Heart right ventricle (tissue), 16 donors: ENCODE data around the gene RAB33B. TPM values are rescaled to one million over a fixed set of nuclear protein-coding genes. Genes with fewer than 3 reads are reported as not detected.

Source experiments
- ATAC-seq, 8 donors: fragments of 200-7000 bp; cut with Tn5 transposase; one replicate each; pipeline ENCODE4 v1.9.1; 2020; ENCODE audit warnings: mild to moderate bottlenecking in 8 of 8, moderate library complexity in 8 of 8, moderate number of reproducible peaks in 1 of 8
- DNase-seq, 2 donors: peaks; one replicate each; pipeline ENCODE4 v3.0.0-alpha.2; 2020
- H3K27ac ChIP-seq, 10 donors: fragments of 200-600 bp; sonication (generic) in 2 of 10; one replicate each; pipeline versions ENCODE4 v1.5.0 to v1.8.0; 2020 to 2022; ENCODE audit warnings: mild to moderate bottlenecking in 3 of 10
- H3K27me3 ChIP-seq, 7 donors: fragments of 200-600 bp; one replicate each; pipeline ENCODE4 v1.8.0; 2021 to 2022; ENCODE audit warnings: mild to moderate bottlenecking in 2 of 7
- H3K36me3 ChIP-seq, 9 donors: fragments of 200-600 bp; sonication (generic) in 1 of 9; one replicate each; pipeline versions ENCODE4 v1.5.0 to v1.8.0; 2020 to 2022; ENCODE audit warnings: mild to moderate bottlenecking in 2 of 9
- H3K4me1 ChIP-seq, 9 donors: fragments of 200-600 bp; sonication (generic) in 1 of 9; one replicate each; pipeline versions ENCODE4 v1.5.0 to v1.8.0; 2020 to 2022; ENCODE audit warnings: mild to moderate bottlenecking in 4 of 9
- H3K4me3 ChIP-seq, 10 donors: fragments of 200-600 bp; sonication (generic) in 2 of 10; one replicate each; pipeline versions ENCODE4 v1.5.0 to v1.8.0; 2020 to 2022; ENCODE audit warnings: mild to moderate bottlenecking in 7 of 10, moderate library complexity in 2 of 10
- H3K9me3 ChIP-seq, 11 donors: fragments of 200-600 bp in 10 of 11; sonication (generic) in 2 of 11; one replicate each; pipeline versions ENCODE4 v1.5.0 to v1.8.0; 2013 to 2022; ENCODE audit warnings: mild to moderate bottlenecking in 2 of 11, control low read depth in 1 of 11, moderate library complexity in 1 of 11
- WGBS, 2 donors: extraction: QIAGEN DNeasy Blood & Tissue Kit; methylation state at CpG; one replicate each; pipeline ENCODE4 v1.1.7; 2013; ENCODE audit warnings: inconsistent platforms in 1 of 2; 5-methylcytosine and 5-hydroxymethylcytosine counted together
- intact Hi-C, 10 donors: fragments of 100-400 bp; cut with DNase I; formaldehyde crosslinking; loops; one replicate each; pipeline versions ENCODE4 v1.11.1 to v1.14.2; 2022
- polyA plus RNA-seq, 2 donors: library from polyadenylated mRNA; stranded (reverse); fragments of 200-250 nt; gene quantifications; one replicate each; pipeline ENCODE4 v1.2.3, GENCODE V29; 2013
- total RNA-seq, 10 donors: library from RNA; stranded (reverse); fragmentation: NEBNext Ultra II Directional in 3 of 10; extraction: Animal tissue kit (Norgen Biotek cat#: 25700) in 3 of 10; gene quantifications; one replicate each; pipeline versions ENCODE4 v1.2.1 to v1.2.4, GENCODE V29; 2021 to 2023
- TF ChIP-seq, protein P1 (sequence below), 9 donors: fragments of 200-600 bp; sonication (generic) in 2 of 9; IDR thresholded peaks; one replicate each; pipeline versions ENCODE4 v1.5.0 to v1.8.0; 2021 to 2022; ENCODE audit warnings: antibody characterized with exemption in 9 of 9, mild to moderate bottlenecking in 5 of 9, moderate library complexity in 1 of 9
- donor health status: Arrhythmogenic right ventricular cardiomyopathy.
- donor health status: ischemic (EF 13 %, LVEDD 7.1; RV severe dilation, severe dysfunction).
- donor health status: healthy with polysubstance abuse.
- donor health status: DM: no; HTN: yes; CAD: no.
- donor health status: DM: no; HTN: no; CAD: no.
- donor health status: ischemic (EF 25% LVEDD 6.9; RV normal size, moderate dysfunction).
- donor health status: ischemic (EF 25% LVEDD 5.7; RV mildly dilated, moderate dysfunction).
- donor health status: healthy.
- donor health status: DM: yes; HTN: yes; CAD: no.
- donor health status: Ischemic cardiomyopathy.
- donor health status: ischemic (EF 35%, LVEDD 5.7; RV mildly dilated, moderate dysfunction).
- donor health status: nonischemic (EF 11% LVEDD 7.7; RV severe dilation, severe dysfunction).
- donor health status: DM: yes; HTN: yes; CAD: no.
- donor health status: PGD.
- donor health status: ischemic (EF 29% LVEDD 5.4; RV normal size, mild dysfunction).
- donor health status: nonischemic (EF 23%, LVEDD 6.1; RV moderate dilation, normal function).

Gene RAB33B
- total and polyA plus RNA-seq, 12 donors = 2.4 to 7.5 (median 6.6) TPM

DNA sequence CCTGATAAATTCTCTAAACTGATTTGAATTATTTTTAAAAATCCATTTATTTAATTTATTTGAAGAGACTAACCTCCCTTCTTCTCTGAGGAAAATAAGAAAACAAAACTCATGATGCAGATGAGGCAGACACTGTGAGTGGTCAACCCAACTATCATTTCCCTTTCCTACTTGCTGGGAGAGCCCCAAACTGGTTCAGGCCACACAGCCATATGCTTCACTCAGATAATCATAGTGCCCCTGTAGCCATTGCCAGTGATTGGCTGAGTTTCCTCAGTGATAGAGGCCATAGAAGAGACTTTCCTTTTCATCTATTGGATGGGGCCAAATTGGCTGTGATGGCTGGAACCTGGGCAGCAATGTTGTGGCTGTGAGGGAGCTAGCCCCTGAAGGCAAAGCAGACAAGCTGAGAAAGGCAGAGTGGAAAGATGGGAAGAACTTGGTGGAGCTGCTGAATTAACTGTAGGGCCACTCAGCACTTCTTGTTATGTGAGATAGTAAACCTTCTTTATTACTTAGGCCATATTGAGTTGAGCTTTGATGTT, 49.8 kb downstream of the RAB33B start:
- no peak overlapping the region for H3K4me3 ChIP-seq
- no peak for ATAC-seq
- no peaks in the 10 kb centered on the region for H3K27me3 ChIP-seq
- H3K4me1 ChIP-seq = peaks cover 0 to 18% (median 4%) of the 10 kb centered on the region in 9 donors
- H3K27ac ChIP-seq = no peak overlapping the region
- TF ChIP-seq, protein P1, sequence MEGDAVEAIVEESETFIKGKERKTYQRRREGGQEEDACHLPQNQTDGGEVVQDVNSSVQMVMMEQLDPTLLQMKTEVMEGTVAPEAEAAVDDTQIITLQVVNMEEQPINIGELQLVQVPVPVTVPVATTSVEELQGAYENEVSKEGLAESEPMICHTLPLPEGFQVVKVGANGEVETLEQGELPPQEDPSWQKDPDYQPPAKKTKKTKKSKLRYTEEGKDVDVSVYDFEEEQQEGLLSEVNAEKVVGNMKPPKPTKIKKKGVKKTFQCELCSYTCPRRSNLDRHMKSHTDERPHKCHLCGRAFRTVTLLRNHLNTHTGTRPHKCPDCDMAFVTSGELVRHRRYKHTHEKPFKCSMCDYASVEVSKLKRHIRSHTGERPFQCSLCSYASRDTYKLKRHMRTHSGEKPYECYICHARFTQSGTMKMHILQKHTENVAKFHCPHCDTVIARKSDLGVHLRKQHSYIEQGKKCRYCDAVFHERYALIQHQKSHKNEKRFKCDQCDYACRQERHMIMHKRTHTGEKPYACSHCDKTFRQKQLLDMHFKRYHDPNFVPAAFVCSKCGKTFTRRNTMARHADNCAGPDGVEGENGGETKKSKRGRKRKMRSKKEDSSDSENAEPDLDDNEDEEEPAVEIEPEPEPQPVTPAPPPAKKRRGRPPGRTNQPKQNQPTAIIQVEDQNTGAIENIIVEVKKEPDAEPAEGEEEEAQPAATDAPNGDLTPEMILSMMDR (IDR thresholded peaks at IDR 0.05) = no peak
- no peaks in the 10 kb centered on the region for H3K9me3 ChIP-seq
- H3K36me3 ChIP-seq = peaks cover 0 to 54% (median 7%) of the 10 kb centered on the region in 9 donors
- intact Hi-C loops = loop anchor here in 3 of 10 donors (5.0 to 10.0 kb wide), 2 partner anchors 89 to 129 kb away; no protein-coding TSS in a partner anchor
- no peak for DNase-seq

DNA sequence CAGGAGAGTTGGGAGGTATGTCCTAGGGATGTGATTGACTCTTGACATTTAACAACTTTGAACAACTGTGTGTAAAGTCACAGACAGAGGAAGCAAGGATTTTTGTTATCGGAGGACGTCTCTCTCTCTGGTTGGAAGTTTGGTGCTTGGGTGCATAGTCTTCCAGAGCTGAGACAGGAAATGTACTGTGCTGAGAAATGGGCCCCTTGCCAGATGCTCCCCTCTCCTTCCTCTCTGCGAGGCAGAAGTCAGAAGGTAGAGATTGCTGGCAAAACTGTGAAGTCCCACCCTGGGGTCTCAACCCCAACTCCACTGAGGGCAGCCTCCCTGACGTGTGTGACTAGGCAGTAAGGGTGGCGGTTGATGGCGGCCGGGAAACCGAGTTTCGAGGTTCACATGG, 52.9 kb downstream of the RAB33B start:
- intact Hi-C loops = loop anchor here in 3 of 10 donors (10.0 kb wide), 1 partner anchor 92 kb away; no protein-coding TSS in a partner anchor
- H3K36me3 ChIP-seq = peaks cover 0 to 84% (median 7%) of the 10 kb centered on the region in 9 donors

DNA sequence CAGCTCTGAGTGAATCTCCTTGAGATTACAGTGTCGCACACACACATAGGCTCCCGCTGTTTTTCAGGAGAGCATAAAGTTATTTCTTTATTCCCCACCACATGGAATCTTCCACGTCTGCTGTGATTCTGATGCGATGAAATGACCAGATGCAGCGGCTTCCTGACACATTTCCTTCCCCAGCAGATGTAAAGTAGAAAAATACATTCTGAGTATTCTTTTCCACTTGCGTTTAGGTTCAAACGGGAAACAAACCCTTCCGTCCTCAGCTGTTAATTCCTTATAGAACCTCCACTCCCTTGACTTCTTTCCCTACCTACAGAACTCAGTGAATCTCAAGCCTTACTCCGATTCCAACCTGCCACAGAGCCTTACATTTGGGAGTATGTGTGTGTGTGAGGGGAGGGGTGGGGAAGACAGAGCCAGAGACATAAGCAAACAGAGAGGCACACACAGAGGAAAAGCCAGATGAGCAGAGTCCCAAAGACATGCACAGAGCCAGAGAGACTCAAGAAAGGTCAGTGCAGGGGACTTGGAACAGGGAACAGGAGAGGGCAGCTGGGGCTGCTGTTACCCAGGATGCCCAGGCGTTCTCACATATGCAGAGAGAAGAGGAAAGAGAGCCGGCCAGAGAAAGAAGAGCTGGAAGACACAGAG, 54.8 kb downstream of the RAB33B start:
- ATAC-seq (peak in 3 of 8 donors; percentile 15 to 28 (median 19)), DNase-seq (no peak)
- intact Hi-C loops = loop anchor here in 3 of 10 donors (10.0 kb wide), 1 partner anchor 94 kb away; no protein-coding TSS in a partner anchor
- TF ChIP-seq, protein P1 (IDR thresholded peaks at IDR 0.05) = no peak
- WGBS, 2 donors = 60 to 72% methylated on average over 11 of the region's 11 CpGs
- H3K9me3 ChIP-seq = no peaks in the 10 kb centered on the region
- H3K27ac ChIP-seq = peak overlapping the region in 4 of 10 donors; percentile 17 to 68 (median 54)
- H3K4me3 ChIP-seq = no peak overlapping the region
- H3K36me3 ChIP-seq = peaks cover 0 to 100% (median 6%) of the 10 kb centered on the region in 9 donors
- no peaks in the 10 kb centered on the region for H3K27me3 ChIP-seq
- H3K4me1 ChIP-seq = peaks cover 0 to 30% (median 14%) of the 10 kb centered on the region in 9 donors

More for the DNA sequence above, 52.9 kb downstream of the RAB33B start:
- Histone ChIP-seq H3K27me3 (no peaks in the 10 kb centered on the region), H3K4me3 (no peak overlapping the region), H3K9me3 (no peaks in the 10 kb centered on the region), H3K27ac (peak overlapping the region in 1 of 10 donors; percentile 11), H3K4me1 (peaks cover 0 to 34% (median 14%) of the 10 kb centered on the region in 9 donors)
- 77 to 85% methylated on average over 9 of the region's 9 CpGs for WGBS, 2 donors
- ATAC-seq (peak in 1 of 8 donors; percentile 25), DNase-seq (peak in 1 of 2 donors; percentile 24)
- TF ChIP-seq, protein P1 (IDR thresholded peaks at IDR 0.05) = no peak

DNA sequence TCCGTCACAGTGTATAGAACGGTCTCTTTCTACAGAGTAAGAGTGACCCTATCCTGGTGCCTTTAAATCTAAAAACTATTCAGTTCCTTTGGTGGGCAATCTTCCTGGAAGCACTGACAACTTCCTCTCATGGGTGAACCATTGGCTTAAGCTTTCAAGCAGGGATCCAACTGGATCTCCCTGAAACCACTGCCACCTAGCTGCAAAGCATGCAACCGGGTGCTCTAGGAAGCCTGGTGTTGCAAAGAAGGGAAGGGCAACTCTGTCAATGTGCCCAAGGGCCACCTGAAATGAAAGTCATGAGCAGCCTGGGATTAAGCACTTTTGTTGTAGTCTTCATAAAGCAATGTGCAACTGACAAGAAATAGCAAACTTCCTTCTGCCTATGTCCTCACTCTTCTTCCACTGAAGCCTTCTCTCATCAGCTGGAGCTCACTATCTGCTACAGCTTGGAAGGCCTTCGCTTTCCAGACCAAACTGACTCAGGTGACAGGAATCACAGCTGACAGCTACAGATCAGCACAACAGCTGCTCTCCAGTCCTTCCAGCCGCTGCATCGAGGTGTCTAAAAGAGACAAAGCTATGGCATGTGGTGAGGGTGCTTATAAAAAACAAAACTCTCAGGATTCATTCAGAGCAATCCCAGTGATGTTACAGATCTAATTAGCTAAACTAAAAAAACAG, 55.9 kb downstream of the RAB33B start:
- intact Hi-C loops = loop anchor here in 5 of 10 donors (10.0 kb wide), 2 partner anchors 95 to 475 kb away; no protein-coding TSS in a partner anchor
- peak in 1 of 2 donors; percentile 31 for DNase-seq
- peaks cover 0 to 34% (median 21%) of the 10 kb centered on the region in 9 donors for H3K4me1 ChIP-seq

More for the DNA sequence above, 55.9 kb downstream of the RAB33B start:
- H3K36me3 ChIP-seq = peaks cover 0 to 100% (median 6%) of the 10 kb centered on the region in 9 donors
- WGBS, 2 donors = 57 to 66% methylated on average over 6 of the region's 6 CpGs
- H3K4me3 ChIP-seq = no peak overlapping the region
- H3K27ac ChIP-seq = peak overlapping the region in 3 of 10 donors; percentile 24 to 68 (median 65)
- H3K9me3 ChIP-seq = no peaks in the 10 kb centered on the region
- TF ChIP-seq, protein P1 (IDR thresholded peaks at IDR 0.05) = peak in 8 of 9 donors; percentile 14 to 67 (median 52)
- ATAC-seq = peak in 7 of 8 donors; percentile 56 to 77 (median 67)
- no peaks in the 10 kb centered on the region for H3K27me3 ChIP-seq
